Natural killer cell (primary cell): ENCODE results near the gene RRP1. TPM values are rescaled to one million over a fixed set of nuclear protein-coding genes. Genes with fewer than 3 reads are reported as not detected.

Experiments used
- ATAC-seq, 3 donors: fragments of 150-1000 bp in 2 of 3; fragments of 200-7000 bp in 1 of 3; cut with Tn5 transposase; 1 replicate in 1 of 3; 2 replicates in 2 of 3; pipeline ENCODE4 v1.10.0; 2021; ENCODE audit warnings: mild to moderate bottlenecking in 2 of 3, moderate library complexity in 2 of 3
- DNase-seq, 2 donors: peaks; one replicate each; pipeline versions ENCODE4 v3.0.0 to v3.0.0-alpha.2; 2013 to 2021; ENCODE audit warnings: mixed read lengths in 1 of 2
- H3K27ac ChIP-seq: one replicate; pipeline ENCODE4 v1.5.1; 2013; ENCODE audit warnings: mild to moderate bottlenecking, low read length
- H3K27me3 ChIP-seq: one replicate; pipeline ENCODE4 v1.6.1; 2013; ENCODE audit warnings: low read length; ENCODE audit not compliant: control insufficient read depth, insufficient read depth
- H3K36me3 ChIP-seq: one replicate; pipeline ENCODE4 v1.6.1; 2013; ENCODE audit warnings: low read length; ENCODE audit not compliant: control insufficient read depth, insufficient read depth
- H3K4me1 ChIP-seq: one replicate; pipeline ENCODE4 v1.6.1; 2013; ENCODE audit warnings: low read length; ENCODE audit not compliant: control insufficient read depth, insufficient read depth
- H3K4me3 ChIP-seq: one replicate; pipeline ENCODE4 v1.5.1; 2013; ENCODE audit warnings: low read length
- H3K9me3 ChIP-seq: one replicate; pipeline ENCODE4 v1.6.1; 2013; ENCODE audit warnings: low read length; ENCODE audit not compliant: control insufficient read depth, insufficient read depth
- H3K27ac Mint-ChIP-seq, 2 donors: one replicate each; pipeline ENCODE4 v1.8.0; 2022; ENCODE audit warnings: mild to moderate bottlenecking in 2 of 2, mixed read lengths in 2 of 2, moderate library complexity in 1 of 2
- H3K27me3 Mint-ChIP-seq, 2 donors: one replicate each; pipeline ENCODE4 v1.8.0; 2022; ENCODE audit warnings: low read depth in 2 of 2, mixed read lengths in 2 of 2
- H3K36me3 Mint-ChIP-seq: one replicate; pipeline ENCODE4 v1.8.0; 2022; ENCODE audit warnings: mixed read lengths
- H3K4me1 Mint-ChIP-seq, 2 donors: one replicate each; pipeline ENCODE4 v1.8.0; 2022; ENCODE audit warnings: mixed read lengths in 2 of 2
- H3K4me3 Mint-ChIP-seq: one replicate; pipeline ENCODE4 v1.8.0; 2022; ENCODE audit warnings: mild to moderate bottlenecking, moderate library complexity, mixed read lengths
- H3K9me3 Mint-ChIP-seq, 2 donors: one replicate each; pipeline ENCODE4 v1.8.0; 2022; ENCODE audit warnings: mixed read lengths in 2 of 2
- CTCF ChIP-seq: fragments of 200-600 bp; IDR thresholded peaks from one replicate; pipeline ENCODE4 v1.8.0; 2022; ENCODE audit warnings: antibody characterized with exemption
- WGBS: methylation state at CpG from one replicate; pipeline ENCODE4 v1.1.7; 2013; ENCODE audit warnings: missing lambda C conversion rate; ENCODE audit not compliant: insufficient coverage; 5-methylcytosine and 5-hydroxymethylcytosine counted together
- intact Hi-C: fragments of 100-400 bp; cut with micrococcal nuclease; formaldehyde crosslinking; loops from one replicate; pipeline ENCODE4 v1.14.2; 2022
- total RNA-seq, 4 donors: library from RNA; stranded (reverse); fragments of 120-200 nt in 1 of 4; gene quantifications; one replicate each; pipeline versions ENCODE4 v1.2.3 to v1.2.4, GENCODE V29; 2013 to 2022

Gene RRP1
- total RNA-seq, 3 donors from 2014 or later (not counting 1 experiment from before 2014, with no cell fraction given): 15.7 to 24.6 (median 23.7) TPM

- H3K36me3 Mint-ChIP-seq: no peaks in the 10 kb centered on the region
- Histone ChIP-seq H3K9me3 (peaks cover 6% of the 10 kb centered on the region), H3K27ac (no peak overlapping the region), H3K4me3 (no peak overlapping the region), H3K4me1 (peaks cover 7% of the 10 kb centered on the region), H3K27me3 (no peaks in the 10 kb centered on the region), H3K36me3 (no peaks in the 10 kb centered on the region)
- ATAC-seq (no peak), DNase-seq (no peak)
- no peak overlapping the region for H3K4me3 Mint-ChIP-seq
- no peak overlapping the region for H3K27ac Mint-ChIP-seq
- 70% methylated on average over 12 of the region's 13 CpGs for WGBS
- intact Hi-C loops: no loop called here
- H3K9me3 Mint-ChIP-seq: no peaks in the 10 kb centered on the region
- TF ChIP-seq CTCF: no peak
- H3K27me3 Mint-ChIP-seq: peaks cover 10 to 28% of the 10 kb centered on the region in 2 donors
- H3K4me1 Mint-ChIP-seq: peaks cover 0 to 1% of the 10 kb centered on the region in 2 donors
These were observed 60.3 kb downstream of the RRP1 start for GRCh38 chr21:43849532-43850299.

GRCh38 chr21:43850728-43851295 lies 61.4 kb downstream of the RRP1 start:
- no peaks in the 10 kb centered on the region for H3K9me3 Mint-ChIP-seq
- no peak for ATAC-seq
- no peak for TF ChIP-seq CTCF

GRCh38 chr21:43851593-43851992 lies 62.2 kb downstream of the RRP1 start:
- no peak for TF ChIP-seq CTCF
- H3K27ac Mint-ChIP-seq: no peak overlapping the region
- H3K4me3 Mint-ChIP-seq: no peak overlapping the region
- H3K4me1 Mint-ChIP-seq: peaks cover 0 to 7% of the 10 kb centered on the region in 2 donors
- Histone ChIP-seq H3K4me3 (no peak overlapping the region), H3K36me3 (no peaks in the 10 kb centered on the region), H3K27ac (no peak overlapping the region), H3K9me3 (peaks cover 6% of the 10 kb centered on the region), H3K27me3 (no peaks in the 10 kb centered on the region), H3K4me1 (peaks cover 19% of the 10 kb centered on the region)
- no peaks in the 10 kb centered on the region for H3K36me3 Mint-ChIP-seq
- DNase-seq: no peak
- intact Hi-C loops: no loop called here
- ATAC-seq: no peak
- WGBS: 87% methylated on average over 10 of the region's 12 CpGs
- H3K9me3 Mint-ChIP-seq: no peaks in the 10 kb centered on the region
- peaks cover 18 to 38% of the 10 kb centered on the region in 2 donors for H3K27me3 Mint-ChIP-seq

More at GRCh38 chr21:43850728-43851295, 61.4 kb downstream of the RRP1 start:
- H3K27ac ChIP-seq: no peak overlapping the region
- WGBS: 68% methylated on average over 4 of the region's 8 CpGs
- intact Hi-C loops: no loop called here
- Mint-ChIP-seq H3K27ac (no peak overlapping the region), H3K4me3 (no peak overlapping the region), H3K4me1 (peaks cover 0 to 7% of the 10 kb centered on the region in 2 donors), H3K36me3 (no peaks in the 10 kb centered on the region), H3K27me3 (peaks cover 15 to 34% of the 10 kb centered on the region in 2 donors)
- H3K9me3 ChIP-seq: peaks cover 6% of the 10 kb centered on the region
- H3K27me3 ChIP-seq: no peaks in the 10 kb centered on the region
- peaks cover 16% of the 10 kb centered on the region for H3K4me1 ChIP-seq
- no peak overlapping the region for H3K4me3 ChIP-seq
- no peak for DNase-seq
- no peaks in the 10 kb centered on the region for H3K36me3 ChIP-seq
